Activated CD8-positive, alpha-beta memory T cell treated with anti-CD3 and anti-CD28 coated beads, Interleukin-2, amount 50 U/mL, for 24 hours (primary cell): ENCODE measurements around the gene VSX1.

ENCODE experiments used
- DNase-seq: peaks from one replicate; pipeline ENCODE4 v3.0.0-alpha.2; 2020; ENCODE audit errors: extremely low read depth

VSX1 gene

DNA sequence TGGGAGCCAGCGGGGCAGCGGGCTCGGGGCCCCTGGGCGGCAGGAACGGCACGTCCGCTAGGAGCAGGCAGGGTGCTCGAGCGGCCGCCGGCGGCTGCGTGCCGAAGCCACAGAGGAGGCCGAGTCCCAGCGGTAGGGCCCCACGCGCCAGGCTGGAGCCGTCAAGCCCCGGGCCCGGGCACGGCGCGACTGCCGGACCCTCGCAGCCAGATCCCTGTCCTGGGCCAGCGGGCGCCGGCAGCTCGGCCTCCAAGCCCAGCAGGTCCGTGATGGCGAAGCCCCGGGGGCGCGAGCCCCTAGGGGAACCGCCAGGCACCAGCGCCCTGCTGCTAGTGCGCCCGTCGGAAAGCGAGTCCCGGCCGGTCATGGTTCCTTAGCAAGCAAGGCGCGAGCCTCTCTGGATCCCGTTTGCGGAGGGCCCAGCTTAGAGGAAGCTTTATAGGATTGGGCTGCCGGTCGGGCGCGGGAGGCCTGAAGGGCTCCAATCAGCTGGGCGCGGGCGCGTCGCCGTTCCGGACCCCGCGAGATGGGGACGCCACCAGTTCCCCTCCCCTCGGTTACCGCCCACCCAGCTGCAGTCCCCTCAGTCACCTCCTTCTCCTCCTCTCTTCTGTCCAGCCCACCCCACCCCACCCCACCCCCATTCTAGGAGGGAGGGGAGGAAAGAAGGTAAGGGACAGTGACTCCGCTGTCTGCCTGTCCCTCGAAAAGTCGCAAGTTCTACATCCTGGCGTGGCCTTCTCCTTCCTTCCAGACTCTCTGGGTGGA is at the start of gene VSX1:
TSS of gene VSX1 (minus strand) at position 412 of the 768 bp plus-strand sequence. CDS start at position 367, 45 bp downstream.
- no peak for DNase-seq

DNA sequence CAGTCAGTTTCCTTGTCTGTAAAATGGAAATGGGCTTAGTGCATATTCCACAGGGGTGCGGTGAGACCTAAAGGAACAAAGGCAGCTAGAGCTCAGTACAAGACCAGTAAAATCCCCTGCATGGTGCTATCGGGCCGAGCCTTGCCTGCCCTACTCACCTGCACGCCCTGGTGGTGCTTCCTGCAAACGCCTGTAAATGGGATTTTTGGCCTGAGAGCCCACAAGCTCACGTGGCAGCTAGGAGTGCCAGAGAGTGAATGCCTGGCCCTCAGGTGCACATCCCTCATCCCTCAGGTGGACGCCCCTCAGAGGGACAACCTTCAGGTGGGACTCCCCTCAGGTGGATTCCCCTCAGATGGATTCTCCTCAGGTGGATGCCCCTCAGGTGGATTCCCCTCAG is 48.0 kb upstream of the VSX1 start:
- DNase-seq, result no peak

DNA sequence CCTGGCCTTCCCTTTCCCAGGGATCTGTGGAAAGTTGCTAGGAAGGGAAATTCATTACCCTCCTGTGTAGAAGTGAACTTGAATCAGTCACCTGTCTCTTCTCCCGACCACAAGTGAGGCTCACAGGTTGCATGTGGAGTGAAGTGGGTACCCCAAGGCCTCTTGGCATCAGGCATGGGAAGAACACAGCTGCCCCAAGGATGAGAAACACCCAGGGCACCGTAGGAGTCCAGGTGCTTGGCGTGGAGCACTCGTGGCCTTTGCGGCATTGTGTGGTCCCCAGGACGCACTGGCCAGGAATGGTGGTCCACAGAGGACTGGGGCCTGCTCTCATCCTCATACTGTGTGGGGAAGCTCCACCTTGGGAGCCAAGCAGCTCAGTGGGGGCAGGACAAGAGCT is 47.5 kb upstream of the VSX1 start:
- no peak for DNase-seq

DNA sequence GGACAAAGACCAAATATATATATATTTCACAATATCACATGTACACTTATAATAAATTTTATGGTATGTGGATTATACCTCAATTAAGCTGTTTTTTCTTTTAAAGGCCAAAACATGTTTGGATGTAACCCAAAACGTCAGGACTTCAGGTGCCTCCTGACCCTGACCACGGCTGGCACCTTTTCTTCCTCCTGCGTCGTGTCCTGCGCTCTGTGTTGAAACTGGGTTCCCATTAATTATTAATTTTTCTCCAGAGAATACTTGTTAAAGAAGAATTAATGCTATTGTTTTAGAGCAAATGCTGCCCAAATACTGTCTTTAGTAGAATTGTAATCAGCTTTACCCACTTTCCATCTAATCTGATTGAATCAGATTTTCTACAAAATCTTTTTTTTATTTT is 46.7 kb upstream of the VSX1 start:
- no peak for DNase-seq

DNA sequence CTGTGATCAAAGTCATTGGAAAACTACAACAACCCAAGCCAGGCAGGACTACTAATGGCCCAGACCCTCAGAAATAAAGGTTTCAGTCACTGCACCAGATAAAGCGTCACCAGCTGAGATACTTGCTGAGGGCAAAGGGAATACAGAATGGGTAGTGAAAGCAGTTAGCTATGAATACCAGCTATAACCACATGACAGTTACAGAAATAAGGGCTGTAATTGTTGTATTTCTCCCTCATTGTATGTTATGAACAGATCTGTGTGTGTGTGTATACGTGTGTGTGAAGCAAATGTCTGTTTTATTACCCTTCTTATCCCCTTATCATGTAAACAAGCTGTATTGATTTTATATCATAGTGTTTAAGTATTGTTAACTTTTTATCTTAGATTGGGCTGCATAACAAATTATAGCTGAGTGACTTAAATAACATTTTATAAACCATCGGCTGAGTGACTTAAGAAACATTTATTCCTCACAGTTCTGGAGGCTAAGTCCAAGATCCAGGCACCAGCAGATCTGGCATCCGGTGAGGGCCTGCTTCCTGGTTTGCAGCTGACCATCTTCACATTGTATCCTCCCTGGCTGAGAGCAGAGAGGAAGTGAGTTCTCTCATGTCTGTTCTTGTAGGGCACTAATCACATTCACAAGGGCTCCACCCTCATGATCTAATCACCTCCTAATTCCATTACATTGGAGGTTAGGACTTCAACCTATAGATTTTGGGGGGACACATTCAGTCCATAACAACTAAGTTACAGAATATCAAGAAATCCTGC is 46.0 kb upstream of the VSX1 start:
- no peak for DNase-seq

DNA sequence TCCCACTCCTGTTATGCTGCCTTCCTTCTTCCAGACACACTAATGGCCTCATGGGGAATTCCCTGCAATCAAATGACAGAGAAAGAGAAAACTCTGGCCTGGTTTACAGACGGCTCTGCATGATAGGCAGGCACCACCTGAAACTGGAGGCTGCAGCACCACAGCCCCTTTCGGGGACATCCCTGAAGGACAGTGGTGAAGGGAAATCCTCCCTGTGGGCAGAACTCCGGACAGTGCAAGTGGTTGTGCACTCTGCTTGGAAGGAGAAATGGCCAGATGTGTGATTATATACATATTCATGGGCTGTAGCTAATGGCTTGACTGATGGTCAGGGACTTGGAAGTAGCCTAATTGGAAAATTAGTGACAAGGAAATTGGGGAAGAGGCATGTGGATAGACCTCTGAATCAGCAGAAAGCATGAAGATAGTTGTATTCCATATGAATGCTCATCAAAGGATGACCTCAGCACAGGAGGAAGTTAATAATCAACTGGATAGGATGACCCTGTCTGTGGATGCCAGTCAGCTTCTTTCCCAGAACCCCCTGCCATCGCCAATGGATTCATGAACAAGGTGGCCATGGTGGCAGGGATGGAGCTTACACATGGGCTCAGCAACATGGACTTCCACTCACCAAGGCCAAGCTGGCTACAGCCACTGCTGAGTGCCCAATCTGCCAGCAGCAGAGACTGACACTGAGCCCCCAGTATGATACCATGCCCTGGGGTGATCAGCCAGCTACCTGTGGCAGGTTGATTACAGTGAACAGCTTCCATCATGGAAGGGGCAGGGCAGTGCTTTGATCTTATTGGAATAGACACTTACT is 44.5 kb upstream of the VSX1 start:
- DNase-seq, result no peak

DNA sequence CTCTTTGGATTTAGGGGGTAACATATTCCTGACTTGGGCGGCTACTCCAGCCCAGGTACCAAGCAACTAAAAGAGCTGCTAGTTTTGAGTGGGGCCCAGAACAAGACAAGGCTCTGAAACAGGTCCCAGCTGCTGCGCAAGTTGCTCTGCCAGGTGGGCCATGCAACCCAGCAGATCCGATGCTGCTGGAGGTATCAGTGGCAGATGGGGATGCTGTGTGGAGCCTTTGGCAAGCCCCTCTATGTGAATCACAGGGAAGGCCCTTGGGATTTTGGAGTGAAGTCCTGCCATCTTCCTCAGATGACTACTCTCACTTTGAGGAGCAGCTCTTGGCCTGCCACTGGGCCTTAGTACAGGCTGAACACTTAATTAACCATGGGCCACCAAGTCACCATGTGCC is 43.7 kb upstream of the VSX1 start:
- no peak for DNase-seq

DNA sequence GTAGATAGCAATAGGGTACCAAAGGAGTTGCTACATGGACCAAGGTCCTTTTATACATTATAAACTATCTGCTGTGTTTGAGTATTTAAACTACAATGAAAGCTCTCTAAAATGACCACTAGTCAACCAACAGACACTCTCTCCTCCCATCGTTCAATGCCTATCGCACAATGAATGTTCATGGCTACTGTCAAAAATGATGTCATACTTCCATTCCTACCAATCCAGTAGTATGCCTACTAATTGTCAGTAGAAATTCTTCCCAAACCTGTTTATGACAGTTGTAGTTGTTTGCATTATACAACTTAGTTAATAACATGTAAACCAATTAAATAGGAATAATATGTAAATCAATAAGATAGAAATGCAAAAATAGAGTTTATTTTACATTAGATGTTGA is 39.0 kb upstream of the VSX1 start:
- DNase-seq, result no peak

DNA sequence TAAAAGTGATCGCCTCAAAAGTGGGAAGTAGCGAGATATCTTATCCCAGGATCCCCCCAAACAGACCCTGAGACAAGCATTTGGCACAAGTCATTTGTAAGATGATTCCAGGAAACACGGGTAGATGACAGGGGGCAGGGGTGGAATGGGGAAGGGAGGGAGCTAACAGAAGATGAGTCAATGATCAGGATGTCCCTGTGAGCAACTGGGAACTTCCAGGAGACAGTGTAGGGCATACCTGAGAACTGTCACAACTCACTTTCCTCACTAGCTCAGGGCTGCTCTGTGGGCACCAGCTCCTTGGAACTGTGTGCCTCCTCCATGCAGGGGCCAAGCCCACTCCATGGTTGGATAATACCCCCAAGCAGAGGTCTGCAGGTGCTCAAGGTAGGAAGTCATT is 38.5 kb upstream of the VSX1 start:
- DNase-seq, result no peak

DNA sequence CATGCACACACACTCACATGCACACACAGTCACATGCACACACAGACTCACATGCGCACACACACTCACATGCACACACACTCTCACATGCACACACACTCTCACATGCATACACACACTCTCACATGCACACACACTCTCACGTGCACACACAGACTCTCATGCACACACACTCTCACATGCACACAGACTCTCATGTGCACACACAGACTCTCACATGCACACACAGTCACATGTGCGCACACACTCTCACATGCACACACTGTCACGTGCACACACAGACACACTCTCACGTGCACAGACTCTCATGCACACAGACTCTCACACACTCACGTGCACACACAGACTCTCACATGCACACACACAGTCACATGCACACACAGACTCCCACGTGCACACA is 36.6 kb upstream of the VSX1 start:
- no peak for DNase-seq

DNA sequence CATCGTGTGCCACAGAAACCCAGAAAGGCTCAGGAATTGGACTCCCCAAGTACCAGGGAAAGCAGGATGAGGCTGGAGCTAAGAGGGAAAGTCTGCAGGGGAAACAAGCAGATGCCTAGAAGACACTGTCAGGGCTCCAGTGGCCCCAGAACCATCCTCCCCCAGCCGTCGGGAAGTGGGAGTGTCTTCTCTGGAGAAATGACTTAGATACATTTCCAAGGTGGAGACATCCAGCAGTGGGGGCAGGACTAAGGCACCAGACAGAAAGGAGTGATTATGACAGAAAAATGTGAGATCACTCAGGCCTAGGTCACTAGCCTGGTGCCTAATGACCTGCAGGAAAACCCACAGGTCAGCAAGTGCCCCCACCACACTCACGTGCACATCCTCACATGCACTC is 36.0 kb upstream of the VSX1 start:
- DNase-seq, result no peak

DNA sequence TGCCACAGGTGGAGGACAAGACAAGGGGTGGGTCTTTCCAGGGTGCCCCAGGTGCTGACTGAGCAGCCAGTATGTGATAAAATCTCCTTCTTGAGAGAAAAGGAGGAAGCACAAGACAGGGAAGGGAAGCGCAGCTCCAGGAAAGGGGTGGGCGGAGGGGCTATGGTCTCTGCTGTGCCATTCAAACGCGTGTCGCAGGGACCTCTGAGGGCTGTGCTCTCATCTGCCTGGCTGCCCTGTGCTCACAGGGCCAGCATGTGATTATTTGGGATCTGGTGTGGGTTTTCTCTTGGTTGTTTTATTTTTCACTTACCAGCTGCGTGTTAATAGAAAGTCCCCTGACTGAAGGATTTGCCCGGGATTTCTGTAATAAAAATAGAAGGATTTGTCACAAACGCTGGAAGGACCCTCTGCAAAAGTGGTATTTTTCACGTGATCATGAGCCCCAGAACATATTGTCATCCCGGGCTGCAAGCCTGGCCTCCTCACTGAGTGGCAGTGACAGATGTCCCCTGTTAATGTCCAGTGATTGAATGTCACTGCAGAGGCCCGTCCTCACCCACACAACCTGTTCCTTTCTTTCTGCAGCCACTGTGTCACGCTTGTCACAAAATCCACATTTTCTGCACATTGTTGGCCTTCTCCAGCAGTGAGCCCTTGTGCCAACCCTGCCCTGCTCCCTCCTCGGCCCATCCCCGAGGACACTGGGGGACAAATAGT is 35.0 kb upstream of the VSX1 start:
- no peak for DNase-seq

DNA sequence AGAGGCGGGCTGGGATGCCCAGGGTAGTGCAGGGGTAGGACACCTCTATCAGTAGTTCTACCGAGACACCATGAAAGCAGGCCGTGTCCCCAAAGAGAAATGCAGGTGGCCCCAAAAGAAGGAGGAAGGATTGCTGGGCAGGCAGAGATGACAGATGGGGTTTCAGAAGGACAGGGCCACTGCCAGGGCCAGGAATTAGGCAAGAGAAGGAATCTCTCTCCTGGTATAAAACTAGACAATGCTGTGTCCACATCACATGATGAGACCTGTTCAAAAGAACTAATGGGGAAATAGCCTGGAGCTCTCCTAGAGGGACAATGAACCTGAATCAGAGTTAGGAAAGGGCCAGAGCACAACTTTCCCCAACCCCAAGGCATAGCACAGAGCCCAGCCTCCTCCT is 21.6 kb upstream of the VSX1 start:
- DNase-seq, result no peak

DNA sequence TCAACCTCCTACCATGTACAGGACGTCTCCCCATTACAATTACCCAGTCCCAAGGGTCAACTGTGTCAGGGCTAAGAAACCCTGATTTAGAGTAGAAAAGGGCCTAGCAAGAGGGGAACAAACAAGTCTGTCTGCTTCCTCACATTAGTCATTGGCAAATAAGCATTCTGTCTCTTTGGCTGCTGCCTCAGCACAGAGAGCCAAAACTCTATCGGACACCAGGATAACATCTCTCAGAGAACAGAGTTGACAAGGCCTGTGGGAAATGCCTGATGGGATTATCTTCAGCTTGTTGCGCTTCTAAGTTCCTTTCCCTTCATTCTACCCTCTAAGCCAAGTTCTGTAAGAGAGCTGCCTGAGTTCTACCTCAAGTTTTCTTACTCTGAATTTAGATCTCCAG is 19.0 kb upstream of the VSX1 start:
- no peak for DNase-seq

DNA sequence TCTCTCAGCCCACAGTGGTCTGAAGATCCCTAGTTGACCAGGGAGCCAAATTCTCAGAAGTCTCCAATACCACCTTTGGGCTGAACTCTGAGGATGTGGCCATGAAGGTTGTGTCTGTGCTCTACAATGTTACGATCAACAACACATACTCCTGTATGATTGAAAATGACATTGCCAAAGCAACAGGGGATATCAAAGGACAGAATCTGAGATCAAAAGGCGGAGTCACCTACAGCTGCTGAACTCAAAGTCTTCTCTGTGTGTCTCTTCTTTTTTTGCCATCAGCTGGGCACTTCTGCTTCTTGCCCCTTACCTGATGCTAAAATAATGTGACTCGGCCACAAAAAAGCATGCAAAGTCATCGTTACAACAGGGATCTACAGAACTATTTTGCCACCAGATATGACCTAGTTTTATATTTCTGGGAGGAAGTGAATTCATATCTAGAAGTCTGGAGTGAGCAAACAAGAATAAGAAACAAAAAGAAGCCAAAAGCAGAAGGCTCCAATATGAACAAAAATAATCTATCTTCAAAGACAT is 17.7 kb upstream of the VSX1 start:
- DNase-seq, result no peak

DNA sequence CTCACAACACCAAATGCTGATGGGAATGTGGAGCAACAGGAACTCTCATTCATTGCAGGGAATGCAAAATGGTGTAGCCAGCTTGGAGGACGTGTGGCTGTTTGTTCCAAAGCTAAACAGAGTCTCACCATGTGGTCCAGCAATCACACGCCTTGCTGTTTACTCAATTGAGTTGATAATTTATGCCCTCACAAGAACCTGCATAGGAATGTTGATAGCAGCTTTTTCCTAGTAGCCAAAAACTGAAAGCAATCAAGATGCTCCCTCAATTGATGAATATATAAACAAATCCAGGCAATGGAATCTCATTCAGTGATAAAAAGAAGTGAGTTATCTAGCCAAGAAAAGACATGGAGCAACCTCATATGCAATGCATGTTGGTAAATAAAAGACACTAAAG is 15.6 kb upstream of the VSX1 start:
- no peak for DNase-seq

DNA sequence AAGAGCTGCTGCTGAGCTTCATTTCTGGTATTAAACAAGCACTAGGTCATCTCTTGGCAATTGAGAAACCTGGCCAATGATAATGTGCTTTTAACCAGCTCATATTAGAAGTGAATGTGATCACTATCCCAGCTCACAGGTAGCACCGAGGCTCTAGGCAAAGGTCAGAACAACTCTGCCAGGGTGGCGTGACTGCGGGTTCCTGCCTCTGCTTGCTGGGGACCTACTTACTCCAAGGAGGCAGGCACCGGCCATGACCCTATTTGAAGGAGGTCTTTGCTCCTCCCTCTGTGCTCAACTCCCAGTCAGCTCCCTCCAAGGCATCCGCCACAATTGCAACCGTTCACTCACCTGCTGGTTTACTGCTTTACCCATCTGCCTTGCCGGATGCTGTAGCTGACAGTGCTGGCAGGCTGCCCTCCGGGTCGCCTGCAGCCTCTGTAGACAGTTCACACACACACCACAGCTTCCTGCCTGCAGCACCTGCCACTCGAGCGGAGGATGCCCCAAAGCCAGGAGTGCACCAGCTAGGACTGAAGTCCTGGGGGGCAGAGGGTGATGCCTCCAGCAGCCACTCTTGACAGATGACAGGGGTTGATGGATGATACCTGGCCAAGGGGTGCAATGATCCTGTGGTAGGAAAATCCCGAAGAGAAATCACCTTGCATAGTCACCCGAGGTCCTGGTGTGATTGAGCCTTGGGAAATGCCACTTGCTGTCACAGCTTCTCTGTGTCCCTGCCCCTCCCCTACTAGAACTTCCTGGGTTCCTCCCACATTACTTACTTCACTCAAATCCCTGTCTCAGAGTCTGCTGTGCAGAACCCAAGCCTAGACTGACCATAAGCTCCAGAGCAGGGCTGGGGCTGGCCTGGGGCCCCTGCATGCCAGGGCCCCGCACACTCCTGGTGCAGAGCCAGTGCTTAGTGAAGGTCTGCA is 8.8 kb upstream of the VSX1 start:
- no peak for DNase-seq

DNA sequence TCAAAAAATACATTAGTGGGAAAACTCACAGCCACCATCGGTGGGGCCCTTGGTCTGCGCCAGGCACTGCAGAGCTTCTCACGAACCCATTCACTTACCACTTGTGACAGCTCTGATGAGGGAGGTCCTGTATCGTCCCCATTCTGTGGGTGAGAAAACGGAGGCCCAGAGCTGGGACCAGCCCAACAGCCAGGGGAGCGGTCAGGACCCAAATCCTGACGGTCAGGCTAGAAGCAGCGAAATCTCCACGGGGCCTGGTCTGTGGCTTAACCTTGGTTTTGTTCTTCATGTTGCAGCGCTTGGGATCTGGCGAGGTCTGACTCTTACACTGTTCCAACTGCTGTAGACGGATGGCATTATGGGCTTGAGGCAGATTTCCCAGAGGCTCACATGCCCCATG is 7.7 kb upstream of the VSX1 start:
- DNase-seq, result no peak

DNA sequence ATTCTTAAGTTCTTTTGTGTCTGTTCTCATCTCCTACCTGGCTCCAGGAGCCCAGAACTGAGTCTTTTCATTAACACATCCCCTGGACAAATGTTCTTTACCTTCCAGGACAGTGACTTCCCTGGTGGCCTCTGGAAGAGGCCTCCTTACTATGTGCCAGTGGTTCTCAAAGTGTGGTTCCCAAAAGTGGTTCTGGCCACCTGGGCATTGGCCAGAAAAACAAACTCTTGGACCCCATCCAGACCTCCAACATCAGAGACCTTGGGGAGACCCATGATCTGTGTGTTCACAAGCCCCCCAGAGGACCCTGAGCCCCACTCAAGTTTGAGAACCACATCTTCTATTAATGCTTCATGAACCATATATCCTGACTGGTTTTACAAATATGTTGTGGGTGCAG is 7.2 kb upstream of the VSX1 start:
- no peak for DNase-seq

DNA sequence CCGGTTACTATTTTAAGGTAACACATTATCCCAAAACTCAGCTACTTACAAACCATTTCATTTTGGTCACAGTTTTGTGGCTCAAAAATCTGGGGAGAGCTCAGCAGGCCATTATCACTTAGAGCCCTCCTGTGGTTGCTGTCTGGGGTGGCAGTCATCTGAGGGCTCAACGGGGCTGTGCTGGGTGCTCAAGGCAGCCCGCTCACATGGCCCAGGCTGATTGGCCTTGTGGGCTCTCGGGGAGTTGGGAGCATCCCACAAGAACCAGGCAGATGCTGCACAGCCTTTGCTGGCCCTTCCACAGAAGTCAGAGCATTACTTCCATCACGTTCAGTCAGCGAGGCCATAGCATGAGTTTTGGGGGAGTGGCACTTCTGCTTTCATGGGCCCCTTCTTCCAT is 6.3 kb upstream of the VSX1 start:
- no peak for DNase-seq
